Fibroblast of lung (primary cell): ENCODE measurements around the gene PTHLH. TPM values are rescaled to one million over a fixed set of nuclear protein-coding genes. Genes with fewer than 3 reads are reported as not detected.

ENCODE experiments used
- DNase-seq, 2 donors: peaks; one replicate each; pipeline versions ENCODE4 v3.0.0 to v3.0.0-alpha.2; 2010; ENCODE audit warnings: low read depth in 2 of 2
- H2AFZ ChIP-seq: 2 replicates; pipeline ENCODE4 v1.5.1; 2012; ENCODE audit warnings: low read length, control low read depth, inconsistent platforms
- H3K27ac ChIP-seq: 2 replicates; pipeline ENCODE4 v1.5.1; 2011; ENCODE audit warnings: low read length, control low read depth; ENCODE audit not compliant: insufficient read depth
- H3K27me3 ChIP-seq: 2 replicates; pipeline ENCODE4 v1.5.1; 2011; ENCODE audit warnings: mild to moderate bottlenecking, low read length; ENCODE audit not compliant: control insufficient read depth, insufficient read depth
- H3K36me3 ChIP-seq: 2 replicates; pipeline ENCODE4 v1.5.1; 2011; ENCODE audit warnings: low read length; ENCODE audit not compliant: control insufficient read depth, insufficient read depth
- H3K4me1 ChIP-seq: 2 replicates; pipeline ENCODE4 v1.5.1; 2011; ENCODE audit warnings: low read length; ENCODE audit not compliant: control insufficient read depth, insufficient read depth; ENCODE audit errors: extremely low read depth
- H3K4me2 ChIP-seq: 2 replicates; pipeline ENCODE4 v1.5.1; 2011; ENCODE audit warnings: low read length, control low read depth; ENCODE audit not compliant: insufficient read depth; ENCODE audit errors: extremely low read depth
- H3K4me3 ChIP-seq, 4 experiments: fragments of 200-600 bp in 1 of 4; sonication (generic) in 1 of 4; replicated peaks in 1 of 4; 2 replicates each; pipeline ENCODE4 v1.5.1; 2011 to 2016; ENCODE audit warnings: low read length in 4 of 4, low read depth in 3 of 4, mild to moderate bottlenecking in 3 of 4, control low read depth in 2 of 4, inconsistent platforms in 1 of 4, mixed read lengths in 1 of 4; ENCODE audit not compliant: insufficient read depth in 1 of 4; ENCODE audit errors: control extremely low read depth in 1 of 4
- H3K79me2 ChIP-seq: 2 replicates; pipeline ENCODE4 v1.5.1; 2012; ENCODE audit warnings: mild to moderate bottlenecking, low read length, inconsistent platforms; ENCODE audit not compliant: control insufficient read depth, insufficient read depth
- H3K9ac ChIP-seq: 2 replicates; pipeline ENCODE4 v1.5.1; 2011; ENCODE audit warnings: mild to moderate bottlenecking, low read length, control low read depth; ENCODE audit not compliant: insufficient read depth
- H3K9me3 ChIP-seq: 2 replicates; pipeline ENCODE4 v1.5.1; 2012; ENCODE audit warnings: low read depth, low read length; ENCODE audit not compliant: control insufficient read depth, insufficient read depth
- H4K20me1 ChIP-seq: 2 replicates; pipeline ENCODE4 v1.5.1; 2011; ENCODE audit warnings: low read length; ENCODE audit not compliant: control insufficient read depth, insufficient read depth; ENCODE audit errors: extremely low read depth
- EZH2 ChIP-seq: IDR thresholded peaks from 2 replicates; pipeline ENCODE4 v1.5.1; 2012; ENCODE audit warnings: low read length, control low read depth, mild to moderate bottlenecking; ENCODE audit errors: missing control alignments
- polyA plus RNA-seq, 2 donors: library from polyadenylated mRNA; depleted of rRNA in 1 of 2; stranded (reverse) in 1 of 2; unstranded in 1 of 2; fragments of >200 nt; gene quantifications; 2 replicates each; pipeline ENCODE4 v1.2.1, GENCODE V29; 2011 to 2012; ENCODE audit warnings: missing spikeins in 1 of 2
- total RNA-seq: library from RNA; depleted of rRNA; stranded (reverse); fragments of >200 nt; gene quantifications from 2 replicates; pipeline ENCODE4 v1.2.1, GENCODE V29; 2014
- TF ChIP-seq, protein P1 (sequence below), 2 donors: IDR thresholded peaks in 1 of 2; conservative IDR thresholded peaks in 1 of 2; 1 replicate in 1 of 2; 2 replicates in 1 of 2; pipeline ENCODE4 v1.5.1; 2011 to 2012; ENCODE audit warnings: low read length in 2 of 2, control low read depth in 1 of 2, inconsistent platforms in 1 of 2, low read depth in 1 of 2, mild to moderate bottlenecking in 1 of 2

The PTHLH gene
- total and polyA plus RNA-seq, 2 donors (not counting 1 experiment from before 2014, with no cell fraction given), result 1.1 to 1.8 TPM

GRCh38 chr12:27927347-27927746 is 45.2 kb downstream of the PTHLH start:
- H3K27me3 ChIP-seq, result no peaks in the 10 kb centered on the region
- no peaks in the 10 kb centered on the region for H3K9me3 ChIP-seq
- no peak for DNase-seq
- no peaks in the 10 kb centered on the region for H3K36me3 ChIP-seq
- no peak overlapping the region for H2AFZ ChIP-seq
- H4K20me1 ChIP-seq, result no peaks in the 10 kb centered on the region
- TF ChIP-seq, protein P1, sequence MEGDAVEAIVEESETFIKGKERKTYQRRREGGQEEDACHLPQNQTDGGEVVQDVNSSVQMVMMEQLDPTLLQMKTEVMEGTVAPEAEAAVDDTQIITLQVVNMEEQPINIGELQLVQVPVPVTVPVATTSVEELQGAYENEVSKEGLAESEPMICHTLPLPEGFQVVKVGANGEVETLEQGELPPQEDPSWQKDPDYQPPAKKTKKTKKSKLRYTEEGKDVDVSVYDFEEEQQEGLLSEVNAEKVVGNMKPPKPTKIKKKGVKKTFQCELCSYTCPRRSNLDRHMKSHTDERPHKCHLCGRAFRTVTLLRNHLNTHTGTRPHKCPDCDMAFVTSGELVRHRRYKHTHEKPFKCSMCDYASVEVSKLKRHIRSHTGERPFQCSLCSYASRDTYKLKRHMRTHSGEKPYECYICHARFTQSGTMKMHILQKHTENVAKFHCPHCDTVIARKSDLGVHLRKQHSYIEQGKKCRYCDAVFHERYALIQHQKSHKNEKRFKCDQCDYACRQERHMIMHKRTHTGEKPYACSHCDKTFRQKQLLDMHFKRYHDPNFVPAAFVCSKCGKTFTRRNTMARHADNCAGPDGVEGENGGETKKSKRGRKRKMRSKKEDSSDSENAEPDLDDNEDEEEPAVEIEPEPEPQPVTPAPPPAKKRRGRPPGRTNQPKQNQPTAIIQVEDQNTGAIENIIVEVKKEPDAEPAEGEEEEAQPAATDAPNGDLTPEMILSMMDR (conservative IDR thresholded peaks at IDR 0.05 in 1 of 2, IDR thresholded peaks at IDR 0.05 in 1 of 2; ENCODE audit: low read depth in 1 of 2, low read length in 2 of 2), result no peak
- TF ChIP-seq EZH2, result no peak
- no peak overlapping the region for H3K27ac ChIP-seq
- H3K9ac ChIP-seq, result no peak overlapping the region
- no peak overlapping the region for H3K4me2 ChIP-seq
- no peak overlapping the region for H3K4me3 ChIP-seq
- H3K4me1 ChIP-seq, result no peaks in the 10 kb centered on the region
- H3K79me2 ChIP-seq, result no peaks in the 10 kb centered on the region

DNA sequence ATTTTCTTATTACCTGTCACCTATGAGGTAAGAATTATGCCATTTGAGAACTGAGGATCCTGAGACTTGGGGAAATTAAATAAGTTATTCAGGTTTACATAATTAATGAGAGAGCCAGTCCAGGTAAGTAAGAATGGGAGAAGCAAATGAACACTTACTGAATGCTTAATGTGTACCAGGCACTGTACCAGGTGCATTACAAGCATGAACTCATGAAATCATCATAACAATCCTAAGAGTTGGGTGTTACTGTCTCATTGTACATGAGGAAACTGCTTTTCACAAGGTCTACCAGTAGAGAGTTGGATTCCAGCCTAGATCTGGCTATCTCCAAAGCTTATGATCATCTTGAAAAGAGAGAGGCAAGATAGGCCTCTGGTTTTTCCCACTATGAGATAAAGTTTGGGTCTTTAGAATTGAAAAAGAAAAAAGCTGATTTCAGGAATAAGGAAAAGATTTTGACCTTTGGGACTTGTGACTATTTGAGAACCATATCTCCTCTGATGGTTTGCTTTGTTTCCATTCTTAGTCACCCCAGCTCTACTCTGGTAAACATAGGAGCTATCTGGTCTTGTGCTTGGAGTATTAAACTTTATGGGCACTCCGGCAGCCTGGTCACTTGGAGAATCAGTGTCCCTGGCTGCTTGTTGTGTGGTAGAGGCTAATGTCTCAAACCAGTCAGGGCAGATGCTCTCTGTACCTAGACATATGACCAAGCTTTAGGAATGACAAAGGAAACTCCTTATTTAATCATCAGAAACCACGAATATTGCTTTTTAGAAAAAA is 48.0 kb downstream of the PTHLH start:
- no peak overlapping the region for H3K4me3 ChIP-seq
- no peak overlapping the region for H3K9ac ChIP-seq
- H2AFZ ChIP-seq, result no peak overlapping the region
- H3K27me3 ChIP-seq, result no peaks in the 10 kb centered on the region
- H3K4me1 ChIP-seq, result no peaks in the 10 kb centered on the region
- no peak overlapping the region for H3K4me2 ChIP-seq
- no peaks in the 10 kb centered on the region for H3K36me3 ChIP-seq
- no peaks in the 10 kb centered on the region for H4K20me1 ChIP-seq
- DNase-seq, result peak in 1 of 2 donors; percentile 41
- H3K9me3 ChIP-seq, result no peaks in the 10 kb centered on the region
- TF ChIP-seq, protein P1 (conservative IDR thresholded peaks at IDR 0.05 in 1 of 2, IDR thresholded peaks at IDR 0.05 in 1 of 2; ENCODE audit: low read depth in 1 of 2, low read length in 2 of 2), result no peak
- no peak for TF ChIP-seq EZH2
- no peaks in the 10 kb centered on the region for H3K79me2 ChIP-seq
- H3K27ac ChIP-seq, result no peak overlapping the region

- no peaks in the 10 kb centered on the region for H3K79me2 ChIP-seq
- no peaks in the 10 kb centered on the region for H3K36me3 ChIP-seq
- no peak overlapping the region for H3K4me3 ChIP-seq
- no peaks in the 10 kb centered on the region for H4K20me1 ChIP-seq
- TF ChIP-seq, protein P1 (conservative IDR thresholded peaks at IDR 0.05 in 1 of 2, IDR thresholded peaks at IDR 0.05 in 1 of 2; ENCODE audit: low read depth in 1 of 2, low read length in 2 of 2), result no peak
- TF ChIP-seq EZH2, result no peak
- H3K4me2 ChIP-seq, result no peak overlapping the region
- H3K9me3 ChIP-seq, result no peaks in the 10 kb centered on the region
- no peak overlapping the region for H3K9ac ChIP-seq
- no peaks in the 10 kb centered on the region for H3K27me3 ChIP-seq
- H3K27ac ChIP-seq, result no peak overlapping the region
- peak; percentile 49 to 72 for DNase-seq
- H2AFZ ChIP-seq, result no peak overlapping the region
- no peaks in the 10 kb centered on the region for H3K4me1 ChIP-seq
These were observed 49.9 kb downstream of the PTHLH start for GRCh38 chr12:27922531-27923139.
